Subcutaneous adipose tissue (tissue), 4 donors: ENCODE results near the gene SLIT3. TPM values are rescaled to one million over a fixed set of nuclear protein-coding genes. Genes with fewer than 3 reads are reported as not detected.

Experiments used
- CTCF ChIP-seq: fragments of 450-650 bp; IDR thresholded peaks from one replicate; pipeline ENCODE4 v1.5.1; 2016; ENCODE audit warnings: low read depth, mild to moderate bottlenecking, control low read depth, antibody characterized with exemption, moderate library complexity
- total RNA-seq, 4 donors: library from RNA; depleted of rRNA; stranded (reverse); fragments of >200 nt; gene quantifications; one replicate each; pipeline ENCODE4 v1.1.0, GENCODE V29; 2016

SLIT3 gene
- total RNA-seq, 4 donors from 2014 or later: 48.1 to 163 (median 83.2) TPM

- TF ChIP-seq CTCF: no peak
These were observed 58.6 kb downstream of the SLIT3 start for GRCh38 chr5:169242175-169242848.

GRCh38 chr5:169229342-169229892, 71.5 kb downstream of the SLIT3 start:
- no peak for TF ChIP-seq CTCF

- no peak for TF ChIP-seq CTCF
These were observed 74.0 kb downstream of the SLIT3 start for GRCh38 chr5:169226895-169227294.

DNA sequence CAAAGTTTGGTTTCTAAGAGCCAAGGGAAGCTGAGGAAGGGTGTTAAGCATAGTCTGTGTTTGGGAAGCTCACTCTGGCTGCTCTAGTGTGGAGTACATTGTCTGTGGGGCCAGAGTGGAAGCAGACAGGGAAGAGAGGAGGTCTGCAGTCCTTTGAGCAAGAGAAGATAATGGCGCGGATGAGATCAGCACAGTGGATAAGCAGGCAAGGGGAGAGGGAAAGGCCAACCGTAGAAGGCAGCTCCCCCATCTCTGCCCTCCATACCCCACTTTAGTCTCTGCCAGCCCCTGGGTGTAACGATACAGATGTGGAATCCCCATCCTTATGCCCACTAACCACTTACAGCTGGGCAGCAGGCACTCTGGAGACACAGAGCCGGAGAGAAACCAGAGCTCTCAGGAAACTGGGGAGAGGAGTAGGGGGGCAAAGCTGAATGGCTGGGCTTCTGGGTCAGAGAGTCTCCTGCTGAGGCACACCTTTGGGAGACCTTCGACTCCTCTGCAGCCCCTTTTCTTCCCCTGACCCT, 75.0 kb downstream of the SLIT3 start:
- no peak for TF ChIP-seq CTCF

GRCh38 chr5:169223595-169223953, 77.4 kb downstream of the SLIT3 start:
- TF ChIP-seq CTCF: no peak

DNA sequence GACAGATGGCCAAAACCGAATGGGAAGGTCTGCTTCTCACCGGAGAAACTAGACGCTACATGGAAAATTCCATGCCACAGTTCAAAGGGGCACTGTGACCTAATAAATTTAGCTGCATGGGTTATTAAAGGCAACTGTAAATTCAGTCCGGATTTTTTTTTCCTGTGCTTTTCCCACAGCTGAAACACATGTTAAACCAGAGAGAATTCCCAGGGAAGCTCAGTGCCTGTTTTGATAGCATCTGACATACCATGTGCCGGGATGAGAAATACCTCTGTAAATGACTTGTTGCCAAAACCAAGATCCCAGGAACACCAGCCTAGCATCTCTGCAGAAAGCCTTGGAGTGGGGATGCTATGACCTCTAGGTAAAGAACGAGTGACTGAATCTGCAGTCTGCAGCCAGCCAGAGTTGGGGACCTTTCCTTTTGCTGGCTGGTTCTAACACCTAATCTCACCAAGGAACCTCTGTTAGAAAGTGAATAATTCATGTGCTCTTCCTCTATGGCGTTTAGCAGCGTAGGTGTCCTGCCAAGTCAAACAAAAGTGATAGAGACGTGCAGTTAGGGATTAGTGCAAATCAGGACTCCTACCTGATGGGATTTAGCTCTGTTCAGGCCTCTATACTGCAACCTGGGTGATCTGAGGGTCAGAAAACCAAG, 77.9 kb downstream of the SLIT3 start:
- TF ChIP-seq CTCF: no peak

DNA sequence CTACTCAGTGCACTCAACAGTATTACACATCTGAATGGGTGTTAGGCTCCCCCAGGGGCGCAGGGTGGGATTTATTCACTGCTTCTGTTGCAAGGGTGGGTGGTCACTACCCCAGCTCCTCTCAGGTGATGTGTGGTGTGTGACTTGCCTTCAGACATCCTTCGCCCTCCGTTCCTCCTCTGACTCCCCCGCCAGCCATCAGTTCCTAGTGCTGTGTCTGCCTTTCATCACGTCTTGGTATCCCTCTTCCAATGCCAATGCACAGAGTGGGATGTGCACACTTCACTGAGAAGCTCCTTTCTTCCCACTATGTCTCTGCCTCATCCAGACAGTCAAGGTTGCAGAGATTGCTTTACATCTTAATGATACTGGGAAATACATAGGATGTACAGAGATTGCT, 79.4 kb downstream of the SLIT3 start:
- no peak for TF ChIP-seq CTCF
